Endometrium (tissue), 2 donors: Measurements from ENCODE around the gene ITIH3.

Experiments
- FAIRE-seq: peaks from 2 replicates; lab custom pipeline; 2012; peaks lifted over from hg19 to GRCh38; lab: Jason Lieb, UNC
- donor health status: control.
- donor health status: control.

ITIH3 gene

GRCh38 chr3:52793702-52794611 lies 639 bp upstream of the ITIH3 start:
- no peak for FAIRE-seq

- no peak for FAIRE-seq
Observed at GRCh38 chr3:52795298-52795900, 803 bp downstream of the ITIH3 start.

- FAIRE-seq, result no peak
Observed at GRCh38 chr3:52796411-52796810, 1.8 kb downstream of the ITIH3 start.

GRCh38 chr3:52798376-52798977 lies 3.9 kb downstream of the ITIH3 start:
- no peak for FAIRE-seq

GRCh38 chr3:52798978-52799476 lies 4.4 kb downstream of the ITIH3 start:
- FAIRE-seq, result no peak

- FAIRE-seq, result no peak
Observed at GRCh38 chr3:52800079-52800478, 5.5 kb downstream of the ITIH3 start.

- FAIRE-seq, result no peak
Observed at GRCh38 chr3:52801839-52802238, 7.2 kb downstream of the ITIH3 start.

- FAIRE-seq, result no peak
Observed at GRCh38 chr3:52805270-52806039, 10.9 kb downstream of the ITIH3 start.

- no peak for FAIRE-seq
Observed at GRCh38 chr3:52809149-52809548, 14.6 kb downstream of the ITIH3 start.

GRCh38 chr3:52809662-52810377 lies 15.2 kb downstream of the ITIH3 start:
- no peak for FAIRE-seq

- no peak for FAIRE-seq
Observed at GRCh38 chr3:52810923-52811322, 16.3 kb downstream of the ITIH3 start.

- FAIRE-seq, result no peak
Observed at GRCh38 chr3:52811452-52812011, 16.9 kb downstream of the ITIH3 start.

GRCh38 chr3:52813810-52814209 lies 19.2 kb downstream of the ITIH3 start:
- FAIRE-seq, result no peak

GRCh38 chr3:52816199-52816598 lies 21.6 kb downstream of the ITIH3 start:
- FAIRE-seq, result no peak

GRCh38 chr3:52816654-52817053 lies 22.1 kb downstream of the ITIH3 start:
- FAIRE-seq, result no peak

- FAIRE-seq, result no peak
Observed at GRCh38 chr3:52817221-52817620, 22.6 kb downstream of the ITIH3 start.

- FAIRE-seq, result no peak
Observed at GRCh38 chr3:52817860-52818259, 23.3 kb downstream of the ITIH3 start.

GRCh38 chr3:52819936-52820335 lies 25.3 kb downstream of the ITIH3 start:
- no peak for FAIRE-seq

GRCh38 chr3:52820736-52821135 lies 26.1 kb downstream of the ITIH3 start:
- no peak for FAIRE-seq

- FAIRE-seq, result no peak
Observed at GRCh38 chr3:52822363-52822762, 27.8 kb downstream of the ITIH3 start.

- no peak for FAIRE-seq
Observed at GRCh38 chr3:52824037-52824436, 29.4 kb downstream of the ITIH3 start.
